ENCODE measurements around the gene HPSE. TPM values are rescaled to one million over a fixed set of nuclear protein-coding genes. Genes with fewer than 3 reads are reported as not detected.

HPSE gene
- polyA plus RNA-seq, 1 of the 3 experiments (the other 2 are of a cell fraction), result 1.7 TPM

DNA sequence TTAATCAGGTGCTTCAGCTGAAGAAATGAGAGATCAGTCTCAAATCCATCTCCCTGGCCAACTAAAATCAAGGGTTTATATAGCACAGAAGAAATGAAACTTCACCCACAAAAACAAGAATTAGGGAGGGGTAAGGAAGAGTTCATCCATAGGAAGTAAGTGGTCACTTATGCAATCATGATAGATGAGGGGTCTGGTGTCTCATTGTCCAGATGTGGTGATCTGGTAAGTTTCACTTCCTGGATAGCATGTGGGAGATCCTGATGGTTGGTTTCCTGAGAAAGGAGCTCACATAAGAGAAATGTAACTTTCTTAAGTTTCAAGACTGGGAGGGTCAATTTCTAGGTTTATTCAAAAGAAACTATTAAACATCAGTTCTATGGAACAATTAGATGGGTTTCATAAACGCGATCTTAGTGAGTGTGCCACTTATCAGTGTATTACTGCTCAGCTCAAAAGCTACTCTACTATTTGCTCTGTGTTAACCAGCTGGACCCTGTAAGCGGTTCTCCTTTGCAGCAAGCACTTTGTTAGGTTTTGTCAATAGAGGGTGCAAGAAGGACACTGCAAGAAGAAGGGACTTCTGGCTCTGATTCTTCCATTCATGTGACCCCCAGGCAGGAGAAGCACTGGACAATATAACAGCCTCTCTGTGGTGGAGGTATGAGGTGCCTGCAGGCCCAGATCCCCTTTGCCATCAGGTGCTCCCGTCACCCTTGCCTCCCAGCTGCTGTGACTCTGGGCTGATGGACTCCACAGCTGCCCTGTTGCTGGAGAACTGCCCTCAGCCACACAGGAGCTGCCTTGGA lies 35.4 kb upstream of the HPSE start:
- Histone ChIP-seq H3K36me3 (replicated peaks in 1 of 2; ENCODE audit: control insufficient read depth in 1 of 2, insufficient read depth in 2 of 2, low read length in 1 of 2) (no peaks in the 10 kb centered on the region), H3K4me3 (ENCODE audit: low read depth in 2 of 2, low read length in 1 of 2) (no peak overlapping the region), H3K27ac (ENCODE audit: low read depth in 2 of 2, low read length in 1 of 2) (no peak overlapping the region), H3K4me1 (ENCODE audit: control insufficient read depth in 1 of 2, insufficient read depth in 2 of 2, low read depth in 1 of 2, low read length in 1 of 2) (no peaks in the 10 kb centered on the region), H4K20me1 (ENCODE audit: insufficient read depth) (no peaks in the 10 kb centered on the region), H3K4me2 (no peak overlapping the region), H2AFZ (ENCODE audit: low read depth) (no peak overlapping the region), H3K9ac (no peak overlapping the region), H3K9me2 (no peaks in the 10 kb centered on the region), H3K27me3 (ENCODE audit: insufficient read depth) (peaks cover 14% of the 10 kb centered on the region; the same call in 1 of the 2 replicates), H3F3A (replicated peaks; ENCODE audit: insufficient read depth) (peaks cover 3% of the 10 kb centered on the region), H3K79me2 (ENCODE audit: insufficient read depth) (no peaks in the 10 kb centered on the region), H3K9me3 (no peaks in the 10 kb centered on the region)
- 30% methylated on average over 3 of the region's 4 CpGs for WGBS (ENCODE audit: low lambda C conversion rate)
- DNase-seq, result no peak
- CTCF ChIA-PET, result interaction anchor here (1.3 kb wide), 1 partner anchor 110 kb away, joined by 3 read pairs; no protein-coding TSS in a partner anchor
- POLR2A ChIA-PET, result no interaction called here
- TF ChIP-seq TAF1 (IDR thresholded peaks at IDR 0.05; ENCODE audit: borderline replicate concordance, low read depth, low read length), result no peak
- TF ChIP-seq POLR2AphosphoS5 (IDR thresholded peaks at IDR 0.05; ENCODE audit: low read depth, low read length), result no peak
- TF ChIP-seq, protein P1, sequence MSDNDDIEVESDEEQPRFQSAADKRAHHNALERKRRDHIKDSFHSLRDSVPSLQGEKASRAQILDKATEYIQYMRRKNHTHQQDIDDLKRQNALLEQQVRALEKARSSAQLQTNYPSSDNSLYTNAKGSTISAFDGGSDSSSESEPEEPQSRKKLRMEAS (IDR thresholded peaks at IDR 0.05; ENCODE audit: low read depth), result no peak
- no peak for TF ChIP-seq ELF1 (IDR thresholded peaks at IDR 0.05)
- TF ChIP-seq MXI1 (IDR thresholded peaks at IDR 0.05; ENCODE audit: low read depth, low read length), result no peak
- TF ChIP-seq RFX5 (IDR thresholded peaks at IDR 0.05; ENCODE audit: low read length), result no peak
- no peak for TF ChIP-seq NFIC (IDR thresholded peaks at IDR 0.05; ENCODE audit: borderline replicate concordance)
- TF ChIP-seq EZH2phosphoT487 (IDR thresholded peaks at IDR 0.05; ENCODE audit: borderline replicate concordance, low read depth), result no peak
- no peak for TF ChIP-seq TCF12 (IDR thresholded peaks at IDR 0.05)
- no peak for TF ChIP-seq FOXM1 (IDR thresholded peaks at IDR 0.05; ENCODE audit: low read depth)
- no peak for TF ChIP-seq EP300 (IDR thresholded peaks at IDR 0.05; ENCODE audit: borderline replicate concordance in 1 of 2, low read depth in 1 of 2, low read length in 1 of 2)
- TF ChIP-seq CTCF (IDR thresholded peaks at IDR 0.05), result no peak
- no peak for TF ChIP-seq RCOR1 (IDR thresholded peaks at IDR 0.05; ENCODE audit: low read length)
- TF ChIP-seq FOXJ3 (CRISPR knock-in tag; IDR thresholded peaks at IDR 0.05), result no peak
- TF ChIP-seq USF1 (IDR thresholded peaks at IDR 0.05; ENCODE audit: borderline replicate concordance, low read depth), result no peak

GRCh38 chr4:83364312-83364711 lies 29.7 kb upstream of the HPSE start:
- no peaks in the 10 kb centered on the region for H3K36me3 ChIP-seq (replicated peaks in 1 of 2; ENCODE audit: control insufficient read depth in 1 of 2, insufficient read depth in 2 of 2, low read length in 1 of 2)
- no peaks in the 10 kb centered on the region for H3K79me2 ChIP-seq (ENCODE audit: insufficient read depth)
- no peak overlapping the region for H3K4me2 ChIP-seq
- no peak overlapping the region for H3K4me3 ChIP-seq (ENCODE audit: low read depth in 2 of 2, low read length in 1 of 2)
- TF ChIP-seq PBX3 (IDR thresholded peaks at IDR 0.05), result no peak
- TF ChIP-seq TEAD4 (IDR thresholded peaks at IDR 0.05; ENCODE audit: borderline replicate concordance, insufficient read depth), result no peak
- no peak for TF ChIP-seq FOXJ3 (CRISPR knock-in tag; IDR thresholded peaks at IDR 0.05)
- TF ChIP-seq MEF2A (IDR thresholded peaks at IDR 0.05; ENCODE audit: borderline replicate concordance, low read depth), result no peak
- no peak for TF ChIP-seq RXRA (IDR thresholded peaks at IDR 0.05; ENCODE audit: borderline replicate concordance, low read depth)
- no peak for TF ChIP-seq EP300 (IDR thresholded peaks at IDR 0.05; ENCODE audit: borderline replicate concordance in 1 of 2, low read depth in 1 of 2, low read length in 1 of 2)
- TF ChIP-seq CTCF (IDR thresholded peaks at IDR 0.05), result no peak
- no peak for TF ChIP-seq NFIC (IDR thresholded peaks at IDR 0.05; ENCODE audit: borderline replicate concordance)
- no peak for TF ChIP-seq RAD21 (IDR thresholded peaks at IDR 0.05; ENCODE audit: low read length)
- no peak overlapping the region for H2AFZ ChIP-seq (ENCODE audit: low read depth)
- peaks cover 3% of the 10 kb centered on the region for H3F3A ChIP-seq (replicated peaks; ENCODE audit: insufficient read depth)
- ChIA-PET POLR2A (no interaction called here), CTCF (no interaction called here)
- WGBS (ENCODE audit: low lambda C conversion rate), result 44% methylated on average over 3 of the region's 3 CpGs
- no peaks in the 10 kb centered on the region for H3K9me3 ChIP-seq
- H3K27ac ChIP-seq (ENCODE audit: low read depth in 2 of 2, low read length in 1 of 2), result no peak overlapping the region
- no peaks in the 10 kb centered on the region for H3K9me2 ChIP-seq
- no peak for DNase-seq
- no peaks in the 10 kb centered on the region for H4K20me1 ChIP-seq (ENCODE audit: insufficient read depth)
- H3K4me1 ChIP-seq (ENCODE audit: control insufficient read depth in 1 of 2, insufficient read depth in 2 of 2, low read depth in 1 of 2, low read length in 1 of 2), result no peaks in the 10 kb centered on the region
- H3K9ac ChIP-seq, result no peak overlapping the region
- H3K27me3 ChIP-seq (ENCODE audit: insufficient read depth), result peaks cover 15% of the 10 kb centered on the region; the same call in 1 of the 2 replicates
